NCI-H69 (cell line): ENCODE data around the gene UGT8.

Source experiments
- DNase-seq: peaks from one replicate; lab custom pipeline; 2025; lab: John Stamatoyannopoulos, UW

UGT8 gene

GRCh38 chr4:114690571-114690970 lies 92.0 kb downstream of the UGT8 start:
- peak; percentile 16 for DNase-seq

- no peak for DNase-seq
Observed at GRCh38 chr4:114691865-114692264, 93.3 kb downstream of the UGT8 start.

GRCh38 chr4:114692958-114693357 lies 94.4 kb downstream of the UGT8 start:
- no peak for DNase-seq

GRCh38 chr4:114694770-114695169 lies 96.2 kb downstream of the UGT8 start:
- DNase-seq: peak; percentile 63

- DNase-seq: no peak
Observed at GRCh38 chr4:114698231-114698630, 99.6 kb downstream of the UGT8 start.

- DNase-seq: no peak
Observed at GRCh38 chr4:114701491-114701890, 102.9 kb downstream of the UGT8 start.

- no peak for DNase-seq
Observed at GRCh38 chr4:114717432-114717831, 118.8 kb downstream of the UGT8 start.

GRCh38 chr4:114725066-114725465 lies 126.5 kb downstream of the UGT8 start:
- peak; percentile 2 for DNase-seq

- DNase-seq: peak; percentile 10
Observed at GRCh38 chr4:114727461-114727860, 128.9 kb downstream of the UGT8 start.
